ENCODE results near the gene CWF19L2. TPM values are rescaled to one million over a fixed set of nuclear protein-coding genes. Genes with fewer than 3 reads are reported as not detected.
"Not testable (repeated sequence)": the region's sequence is repeated elsewhere in the genome, so short reads cannot be mapped to it uniquely, and the experiment has no call there.

Gene CWF19L2
- total RNA-seq, 1 donor: 11.2 TPM

DNA sequence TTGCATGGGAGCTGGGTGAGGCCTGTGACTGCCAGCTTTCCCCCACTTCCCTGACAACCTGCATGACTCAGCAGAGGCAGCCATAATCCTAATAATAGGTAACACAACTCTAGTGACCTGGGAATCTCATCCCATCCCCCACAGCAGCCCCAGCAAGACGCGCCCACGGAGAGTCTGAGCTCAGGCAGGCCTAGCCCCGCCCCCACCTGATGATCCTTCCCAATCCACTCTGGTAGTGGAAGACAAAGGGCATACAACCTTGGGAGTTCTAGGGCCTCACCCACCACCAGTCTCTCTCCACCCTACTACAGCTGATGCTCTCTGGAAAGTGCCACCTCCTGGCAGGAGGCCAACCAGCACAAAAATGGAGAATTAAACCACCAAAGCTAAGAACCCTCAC, 60.3 kb downstream of the CWF19L2 start:
- no peak for DNase-seq (ENCODE audit: low read depth)
- TF ChIP-seq, protein P1, sequence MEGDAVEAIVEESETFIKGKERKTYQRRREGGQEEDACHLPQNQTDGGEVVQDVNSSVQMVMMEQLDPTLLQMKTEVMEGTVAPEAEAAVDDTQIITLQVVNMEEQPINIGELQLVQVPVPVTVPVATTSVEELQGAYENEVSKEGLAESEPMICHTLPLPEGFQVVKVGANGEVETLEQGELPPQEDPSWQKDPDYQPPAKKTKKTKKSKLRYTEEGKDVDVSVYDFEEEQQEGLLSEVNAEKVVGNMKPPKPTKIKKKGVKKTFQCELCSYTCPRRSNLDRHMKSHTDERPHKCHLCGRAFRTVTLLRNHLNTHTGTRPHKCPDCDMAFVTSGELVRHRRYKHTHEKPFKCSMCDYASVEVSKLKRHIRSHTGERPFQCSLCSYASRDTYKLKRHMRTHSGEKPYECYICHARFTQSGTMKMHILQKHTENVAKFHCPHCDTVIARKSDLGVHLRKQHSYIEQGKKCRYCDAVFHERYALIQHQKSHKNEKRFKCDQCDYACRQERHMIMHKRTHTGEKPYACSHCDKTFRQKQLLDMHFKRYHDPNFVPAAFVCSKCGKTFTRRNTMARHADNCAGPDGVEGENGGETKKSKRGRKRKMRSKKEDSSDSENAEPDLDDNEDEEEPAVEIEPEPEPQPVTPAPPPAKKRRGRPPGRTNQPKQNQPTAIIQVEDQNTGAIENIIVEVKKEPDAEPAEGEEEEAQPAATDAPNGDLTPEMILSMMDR (IDR thresholded peaks at IDR 0.05; ENCODE audit: insufficient read depth, low read depth, low read length): no peak
- H3K4me3 ChIP-seq (ENCODE audit: low read depth, low read length): no peak overlapping the region

DNA sequence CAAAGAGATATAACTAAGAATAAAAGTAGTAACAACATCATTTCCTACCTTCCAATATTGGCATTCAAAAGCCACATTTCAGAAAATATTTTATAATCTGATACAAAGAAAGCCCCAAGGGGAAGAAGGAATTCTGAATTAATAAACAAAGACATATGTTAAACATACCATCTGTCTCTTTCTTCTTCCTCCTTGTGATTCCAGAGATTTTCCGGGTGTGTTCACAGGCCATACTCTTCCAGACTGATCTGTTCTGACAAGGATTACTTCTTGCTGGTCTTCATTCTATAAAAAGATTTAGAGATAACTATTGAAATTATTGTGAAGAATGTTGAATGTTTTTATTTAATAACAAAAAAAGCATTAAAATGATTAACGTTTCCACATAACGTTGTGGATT, 65.0 kb downstream of the CWF19L2 start:
- DNase-seq (ENCODE audit: low read depth): no peak
- TF ChIP-seq, protein P1 (IDR thresholded peaks at IDR 0.05; ENCODE audit: insufficient read depth, low read depth, low read length): no peak
- no peak overlapping the region for H3K4me3 ChIP-seq (ENCODE audit: low read depth, low read length)

DNA sequence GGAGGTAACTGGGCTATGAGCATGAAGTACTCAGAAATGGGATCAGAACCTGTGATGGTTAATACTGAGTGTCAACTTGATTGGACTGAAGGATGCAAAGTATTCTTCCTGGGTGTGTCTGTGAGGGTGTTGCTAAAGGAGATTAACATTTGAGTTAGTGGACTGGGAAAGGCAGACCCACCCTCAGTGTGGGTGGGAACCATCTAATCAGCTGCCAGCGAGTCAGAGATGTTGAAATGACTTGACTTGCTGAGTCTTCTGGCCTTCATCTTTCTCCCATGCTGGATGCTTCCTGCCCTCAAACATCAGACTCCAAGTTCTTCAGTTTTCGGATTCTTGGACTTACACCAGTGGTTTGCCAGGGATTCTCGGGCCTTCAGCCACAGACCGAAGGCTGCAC, 66.9 kb downstream of the CWF19L2 start:
- not testable (repeated sequence) for DNase-seq (ENCODE audit: low read depth)

DNA sequence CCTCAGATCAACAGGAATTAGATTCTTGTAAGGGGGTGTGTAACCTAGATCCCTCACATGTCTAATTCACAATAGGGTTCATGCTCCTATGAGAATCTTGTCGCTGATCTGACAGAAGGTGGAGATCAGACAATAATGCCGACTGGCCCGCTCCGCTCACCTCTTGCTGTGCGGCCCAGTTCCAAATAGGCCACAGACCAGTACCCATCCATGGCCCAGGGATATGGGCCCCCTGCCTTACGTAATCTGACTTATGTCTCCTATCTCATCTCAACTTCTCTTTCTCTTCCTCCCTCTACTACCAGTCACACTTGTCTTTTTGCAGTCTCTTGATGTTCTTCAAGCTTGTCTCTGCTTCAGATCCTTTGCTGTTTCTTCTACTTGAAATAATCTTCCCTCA, 70.0 kb downstream of the CWF19L2 start:
- no peak for DNase-seq (ENCODE audit: low read depth)
- H3K4me3 ChIP-seq (ENCODE audit: low read depth, low read length): no peak overlapping the region
- TF ChIP-seq, protein P1 (IDR thresholded peaks at IDR 0.05; ENCODE audit: insufficient read depth, low read depth, low read length): no peak

More for the DNA sequence above, 66.9 kb downstream of the CWF19L2 start:
- H3K4me3 ChIP-seq (ENCODE audit: low read depth, low read length): not testable (repeated sequence)

DNA sequence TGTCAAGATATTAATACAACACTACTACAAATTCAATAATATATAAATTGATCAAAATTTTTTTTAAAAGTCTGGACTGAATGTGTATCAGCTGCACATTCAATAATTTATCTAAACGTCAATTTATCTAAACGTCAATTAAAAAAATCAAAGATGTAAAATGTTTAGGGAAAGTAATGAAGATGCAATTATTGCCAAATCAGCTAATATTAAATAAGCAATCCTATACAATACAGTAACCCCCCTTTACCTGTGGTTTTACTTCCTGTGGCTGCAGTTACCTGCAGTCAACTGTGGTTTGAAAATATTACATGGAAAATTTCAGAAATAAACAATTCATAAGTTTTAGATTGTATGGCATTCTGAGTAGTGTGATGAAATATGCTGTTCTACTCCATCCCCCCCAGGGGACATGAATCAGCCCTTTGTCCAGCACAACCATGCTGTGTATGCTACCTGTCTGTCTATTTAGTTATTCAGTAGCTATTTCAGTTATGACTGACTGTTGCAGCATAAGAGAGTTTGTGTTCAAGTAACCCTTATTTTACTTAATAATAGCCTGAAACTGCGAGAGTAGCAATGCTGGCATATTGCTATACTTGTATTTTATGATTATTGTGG, 72.2 kb downstream of the CWF19L2 start:
- TF ChIP-seq, protein P1 (IDR thresholded peaks at IDR 0.05; ENCODE audit: insufficient read depth, low read depth, low read length): no peak
- peak; percentile 6 for DNase-seq (ENCODE audit: low read depth)
- no peak overlapping the region for H3K4me3 ChIP-seq (ENCODE audit: low read depth, low read length)

DNA sequence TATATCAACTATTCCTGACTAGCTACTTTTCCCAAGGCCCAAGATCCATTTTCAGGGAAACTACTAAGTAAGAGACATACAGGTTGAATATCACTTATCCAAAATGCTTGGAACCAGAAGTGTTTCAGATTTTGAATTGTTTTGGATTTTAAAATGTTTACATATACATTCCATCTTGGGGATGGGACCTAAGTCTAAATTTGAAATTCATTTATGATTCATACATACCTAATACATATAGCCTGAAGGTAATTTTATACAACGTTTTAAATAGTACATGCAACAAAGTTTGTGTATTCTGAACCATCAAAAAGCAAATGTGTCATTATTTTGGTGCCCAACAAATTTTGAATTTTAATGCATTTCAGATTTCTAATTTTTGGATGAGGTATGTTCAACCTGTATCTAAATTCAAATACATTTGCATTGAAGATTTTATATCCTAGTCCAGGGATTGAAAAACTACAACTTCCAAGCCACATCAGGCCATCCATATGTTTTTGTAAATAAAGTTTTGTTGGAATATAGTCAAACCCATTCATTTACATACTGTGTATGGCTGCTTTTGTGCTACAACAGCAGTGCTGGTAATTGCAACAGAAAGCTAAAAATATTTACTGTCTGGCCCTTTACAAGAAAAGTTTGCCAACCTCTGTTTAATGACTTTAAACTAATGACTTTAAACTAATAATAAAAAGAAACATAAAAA, 73.3 kb downstream of the CWF19L2 start:
- no peak overlapping the region for H3K4me3 ChIP-seq (ENCODE audit: low read depth, low read length)
- TF ChIP-seq, protein P1 (IDR thresholded peaks at IDR 0.05; ENCODE audit: insufficient read depth, low read depth, low read length): no peak
- no peak for DNase-seq (ENCODE audit: low read depth)

DNA sequence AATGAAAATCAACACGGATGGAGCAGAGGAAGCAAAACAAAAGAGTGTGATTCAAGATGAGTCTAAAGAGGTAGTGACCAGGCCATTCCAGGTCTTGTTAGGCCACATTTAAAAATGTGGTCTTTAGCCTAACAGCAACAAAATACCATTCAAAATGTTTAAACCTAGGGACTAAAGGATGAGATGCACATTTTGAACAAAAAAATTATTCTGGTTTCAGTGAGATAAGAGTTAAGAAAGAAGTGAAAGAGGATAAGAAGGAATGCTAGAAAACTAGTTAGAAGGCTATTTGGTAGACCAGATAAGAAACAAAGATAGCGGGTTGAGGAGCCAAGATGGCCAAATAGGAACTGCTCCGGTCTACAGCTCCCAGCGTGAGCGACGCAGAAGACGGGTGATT, 85.2 kb downstream of the CWF19L2 start:
- TF ChIP-seq, protein P1 (IDR thresholded peaks at IDR 0.05; ENCODE audit: insufficient read depth, low read depth, low read length): no peak
- no peak overlapping the region for H3K4me3 ChIP-seq (ENCODE audit: low read depth, low read length)
- no peak for DNase-seq (ENCODE audit: low read depth)
